ENCODE measurements around the gene LRRC32.

GRCh38 chr11:76654298-76654851, 16.2 kb downstream of the LRRC32 start:
- no peak for TF ChIP-seq POLR2AphosphoS5 (IDR thresholded peaks at IDR 0.05)
- no peak for TF ChIP-seq EP300 (conservative IDR thresholded peaks at IDR 0.05; ENCODE audit: poor library complexity, severe bottlenecking)
- TF ChIP-seq MXI1 (conservative IDR thresholded peaks at IDR 0.05; ENCODE audit: poor library complexity, severe bottlenecking): no peak
- no peak for TF ChIP-seq CTCF (IDR thresholded peaks at IDR 0.05; ENCODE audit: poor library complexity, severe bottlenecking)
- TF ChIP-seq TAF1 (IDR thresholded peaks at IDR 0.05; ENCODE audit: low read depth): no peak
- TF ChIP-seq SMC3 (conservative IDR thresholded peaks at IDR 0.05; ENCODE audit: poor library complexity): no peak
- TF ChIP-seq REST (IDR thresholded peaks at IDR 0.05; ENCODE audit: borderline replicate concordance): no peak
- no peak for TF ChIP-seq EZH2 (IDR thresholded peaks at IDR 0.05; ENCODE audit: borderline replicate concordance, insufficient read depth, low read length, poor library complexity, severe bottlenecking)

Measured in neural cell (in vitro differentiated cells).